Esophagus muscularis mucosa (tissue), 3 donors: ENCODE results near the gene CEP89.

Experiments used
- POLR2AphosphoS5 ChIP-seq, 2 donors: sonication (generic); formaldehyde crosslinking; IDR thresholded peaks; one replicate each; pipeline ENCODE4 v1.6.1; 2017; ENCODE audit warnings: antibody characterized with exemption in 2 of 2
- TF ChIP-seq, protein P1 (sequence below), 3 experiments: fragments of 200-600 bp in 2 of 3; fragments of 450-650 bp in 1 of 3; sonication (generic) in 2 of 3; IDR thresholded peaks; one replicate each; pipeline ENCODE4 v1.5.1; 2017 to 2019; ENCODE audit warnings: antibody characterized with exemption in 3 of 3, mild to moderate bottlenecking in 2 of 3, moderate library complexity in 1 of 3

GRCh38 chr19:32916969-32917615 lies 54.7 kb downstream of the CEP89 start:
- TF ChIP-seq, protein P1, sequence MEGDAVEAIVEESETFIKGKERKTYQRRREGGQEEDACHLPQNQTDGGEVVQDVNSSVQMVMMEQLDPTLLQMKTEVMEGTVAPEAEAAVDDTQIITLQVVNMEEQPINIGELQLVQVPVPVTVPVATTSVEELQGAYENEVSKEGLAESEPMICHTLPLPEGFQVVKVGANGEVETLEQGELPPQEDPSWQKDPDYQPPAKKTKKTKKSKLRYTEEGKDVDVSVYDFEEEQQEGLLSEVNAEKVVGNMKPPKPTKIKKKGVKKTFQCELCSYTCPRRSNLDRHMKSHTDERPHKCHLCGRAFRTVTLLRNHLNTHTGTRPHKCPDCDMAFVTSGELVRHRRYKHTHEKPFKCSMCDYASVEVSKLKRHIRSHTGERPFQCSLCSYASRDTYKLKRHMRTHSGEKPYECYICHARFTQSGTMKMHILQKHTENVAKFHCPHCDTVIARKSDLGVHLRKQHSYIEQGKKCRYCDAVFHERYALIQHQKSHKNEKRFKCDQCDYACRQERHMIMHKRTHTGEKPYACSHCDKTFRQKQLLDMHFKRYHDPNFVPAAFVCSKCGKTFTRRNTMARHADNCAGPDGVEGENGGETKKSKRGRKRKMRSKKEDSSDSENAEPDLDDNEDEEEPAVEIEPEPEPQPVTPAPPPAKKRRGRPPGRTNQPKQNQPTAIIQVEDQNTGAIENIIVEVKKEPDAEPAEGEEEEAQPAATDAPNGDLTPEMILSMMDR (IDR thresholded peaks at IDR 0.05), result no peak
- no peak for TF ChIP-seq POLR2AphosphoS5 (IDR thresholded peaks at IDR 0.05)
